ENCODE data around the gene TBC1D2B.

DNA sequence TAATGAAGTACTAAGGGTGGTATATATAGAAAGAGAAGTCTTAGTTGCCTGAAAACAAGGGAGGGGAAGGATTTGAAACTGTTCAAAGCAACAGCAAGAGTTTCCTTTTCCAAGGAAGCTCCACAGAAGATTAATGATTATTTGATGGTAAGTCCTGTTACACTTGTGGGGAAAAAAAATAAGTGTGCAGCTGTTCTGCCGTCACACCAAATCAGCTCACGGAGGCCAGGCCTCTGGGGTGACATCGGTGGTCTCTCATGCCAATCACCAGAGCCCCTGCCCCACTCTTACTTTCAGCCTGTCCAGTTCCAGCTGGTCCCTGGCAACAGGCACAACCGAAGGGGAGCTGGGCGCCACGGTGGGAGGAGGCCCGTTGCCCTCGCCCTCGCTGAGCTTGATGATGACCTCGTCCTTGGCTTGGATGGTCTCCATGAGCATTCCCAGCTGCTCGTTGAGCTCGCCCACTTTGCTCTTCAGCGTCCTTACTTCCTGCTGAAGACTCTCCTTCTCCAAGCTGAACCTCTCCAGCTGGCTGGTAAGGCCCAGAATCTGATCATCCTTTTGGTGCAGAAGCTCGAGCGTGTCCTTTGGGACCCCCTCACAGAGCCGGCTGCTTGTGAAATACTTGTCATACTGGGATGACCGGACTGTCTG lies 53.5 kb downstream of the TBC1D2B start:
- TF ChIP-seq, protein P1, sequence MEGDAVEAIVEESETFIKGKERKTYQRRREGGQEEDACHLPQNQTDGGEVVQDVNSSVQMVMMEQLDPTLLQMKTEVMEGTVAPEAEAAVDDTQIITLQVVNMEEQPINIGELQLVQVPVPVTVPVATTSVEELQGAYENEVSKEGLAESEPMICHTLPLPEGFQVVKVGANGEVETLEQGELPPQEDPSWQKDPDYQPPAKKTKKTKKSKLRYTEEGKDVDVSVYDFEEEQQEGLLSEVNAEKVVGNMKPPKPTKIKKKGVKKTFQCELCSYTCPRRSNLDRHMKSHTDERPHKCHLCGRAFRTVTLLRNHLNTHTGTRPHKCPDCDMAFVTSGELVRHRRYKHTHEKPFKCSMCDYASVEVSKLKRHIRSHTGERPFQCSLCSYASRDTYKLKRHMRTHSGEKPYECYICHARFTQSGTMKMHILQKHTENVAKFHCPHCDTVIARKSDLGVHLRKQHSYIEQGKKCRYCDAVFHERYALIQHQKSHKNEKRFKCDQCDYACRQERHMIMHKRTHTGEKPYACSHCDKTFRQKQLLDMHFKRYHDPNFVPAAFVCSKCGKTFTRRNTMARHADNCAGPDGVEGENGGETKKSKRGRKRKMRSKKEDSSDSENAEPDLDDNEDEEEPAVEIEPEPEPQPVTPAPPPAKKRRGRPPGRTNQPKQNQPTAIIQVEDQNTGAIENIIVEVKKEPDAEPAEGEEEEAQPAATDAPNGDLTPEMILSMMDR (IDR thresholded peaks at IDR 0.05), result no peak
- TF ChIP-seq EP300 (IDR thresholded peaks at IDR 0.05), result no peak

Data from upper lobe of left lung (tissue), 4 donors.